CD4-positive, alpha-beta T cell (primary cell): ENCODE data around the gene TMEM19. TPM values are rescaled to one million over a fixed set of nuclear protein-coding genes. Genes with fewer than 3 reads are reported as not detected.

ENCODE experiments used
- ATAC-seq: fragments of 200-7000 bp; cut with Tn5 transposase; one replicate; pipeline ENCODE4 v1.10.0; 2022; ENCODE audit warnings: mild to moderate bottlenecking; ENCODE audit not compliant: poor library complexity
- CTCF ChIA-PET: fragments of 350-600 bp; sonication (Branson Sonifier 250); formaldehyde crosslinking; loops from one replicate; lab custom pipeline; 2021; ENCODE audit warnings: antibody characterized with exemption, inconsistent platforms; lab: Charles Lee
- POLR2A ChIA-PET: fragments of 350-600 bp; sonication (Branson Sonifier 250); formaldehyde crosslinking; loops from one replicate; lab custom pipeline; 2021; ENCODE audit warnings: antibody characterized with exemption, inconsistent platforms; lab: Charles Lee
- DNase-seq, 14 experiments: peaks; one replicate each; pipeline ENCODE4 v3.0.0-alpha.2; 2013 to 2020; ENCODE audit warnings: mixed read lengths in 2 of 14
- H3K27ac ChIP-seq, 2 donors: one replicate each; pipeline versions ENCODE4 v1.5.1 to v1.7.0; 2013; ENCODE audit warnings: low read length in 2 of 2, low read depth in 1 of 2, mild to moderate bottlenecking in 1 of 2
- H3K27me3 ChIP-seq, 2 experiments: 1 replicate in 1 of 2; 2 replicates in 1 of 2; pipeline versions ENCODE4 v1.6.1 to v1.7.0; 2013; ENCODE audit warnings: low read length in 2 of 2, control low read depth in 1 of 2, mild to moderate bottlenecking in 1 of 2, moderate library complexity in 1 of 2; ENCODE audit not compliant: insufficient read depth in 2 of 2, control insufficient read depth in 1 of 2
- H3K36me3 ChIP-seq: one replicate; pipeline ENCODE4 v1.6.1; 2013; ENCODE audit warnings: low read length, control low read depth; ENCODE audit not compliant: insufficient read depth
- H3K4me1 ChIP-seq: one replicate; pipeline ENCODE4 v1.6.1; 2013; ENCODE audit warnings: low read length, control low read depth; ENCODE audit not compliant: insufficient read depth
- H3K4me3 ChIP-seq: one replicate; pipeline ENCODE4 v1.5.1; 2013; ENCODE audit warnings: mild to moderate bottlenecking, low read length, moderate library complexity
- H3K9me3 ChIP-seq, 2 experiments: 1 replicate in 1 of 2; 2 replicates in 1 of 2; pipeline versions ENCODE4 v1.6.1 to v1.7.0; 2013; ENCODE audit warnings: low read length in 2 of 2, mild to moderate bottlenecking in 2 of 2, control low read depth in 1 of 2, moderate library complexity in 1 of 2; ENCODE audit not compliant: control insufficient read depth in 1 of 2, insufficient read depth in 1 of 2
- H3K27ac Mint-ChIP-seq: one replicate; pipeline ENCODE4 v1.8.0; 2020; ENCODE audit warnings: mixed read lengths
- H3K27me3 Mint-ChIP-seq: one replicate; pipeline ENCODE4 v1.8.0; 2021; ENCODE audit warnings: mixed read lengths
- H3K36me3 Mint-ChIP-seq: one replicate; pipeline ENCODE4 v1.8.0; 2021; ENCODE audit warnings: low read depth, mixed read lengths
- H3K4me1 Mint-ChIP-seq: one replicate; pipeline ENCODE4 v1.8.0; 2021; ENCODE audit warnings: low read depth, mixed read lengths
- H3K4me3 Mint-ChIP-seq: one replicate; pipeline ENCODE4 v1.8.0; 2020; ENCODE audit warnings: mild to moderate bottlenecking, mixed read lengths
- H3K9me3 Mint-ChIP-seq: one replicate; pipeline ENCODE4 v1.8.0; 2020; ENCODE audit warnings: mixed read lengths
- intact Hi-C, 2 experiments: fragments of 100-400 bp; cut with DNase I in 1 of 2; cut with micrococcal nuclease in 1 of 2; formaldehyde crosslinking; loops; one replicate each; pipeline versions ENCODE4 v1.15.1 to v1.9.0; 2023 to 2025; cut with DNase I, micrococcal nuclease
- total RNA-seq, 174 experiments: library from RNA in 2 of 174; stranded (reverse) in 2 of 174; gene quantifications; one replicate each; pipeline ENCODE4 v1.2.3 and lab custom pipeline; 2021 to 2026
- TF ChIP-seq, protein P1 (sequence below): fragments of 200-600 bp; IDR thresholded peaks from one replicate; pipeline ENCODE4 v1.8.0; 2022; ENCODE audit warnings: antibody characterized with exemption, mild to moderate bottlenecking

The TMEM19 gene
- total RNA-seq, 2 experiments from 2014 or later, result 8.9 to 11.6 TPM

DNA sequence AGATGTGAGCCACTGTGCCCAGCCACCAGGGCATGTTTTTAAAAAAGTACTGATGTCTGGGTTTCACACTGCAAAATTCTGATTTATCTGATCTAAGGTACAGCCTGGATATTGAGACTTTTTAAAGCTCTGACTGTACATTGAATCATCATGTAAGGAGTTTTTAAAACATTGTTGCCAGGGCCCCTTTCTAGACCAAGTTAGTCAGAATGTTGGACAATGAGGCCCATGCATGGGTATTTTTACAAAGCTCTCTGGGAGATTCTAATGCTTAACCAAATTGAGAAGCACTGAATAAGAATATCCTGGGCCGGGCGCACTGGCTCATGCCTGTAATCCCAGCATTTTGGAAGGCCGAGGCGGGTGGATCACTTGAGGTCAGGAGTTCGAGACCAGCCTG lies 16.7 kb downstream of the TMEM19 start:
- intact Hi-C loops, result no loop called here
- Histone ChIP-seq H3K27ac (no peak overlapping the region), H3K4me1 (peaks cover 3% of the 10 kb centered on the region), H3K4me3 (no peak overlapping the region), H3K9me3 (no peaks in the 10 kb centered on the region), H3K27me3 (no peaks in the 10 kb centered on the region), H3K36me3 (peaks cover 19% of the 10 kb centered on the region)
- DNase-seq (no peak), ATAC-seq (no peak)
- Mint-ChIP-seq H3K9me3 (no peaks in the 10 kb centered on the region), H3K27me3 (no peaks in the 10 kb centered on the region), H3K36me3 (peaks cover 58% of the 10 kb centered on the region), H3K27ac (no peak overlapping the region), H3K4me3 (no peak overlapping the region), H3K4me1 (no peaks in the 10 kb centered on the region)
- CTCF ChIA-PET, result no interaction called here
- POLR2A ChIA-PET, result interaction anchor here (1.9 kb wide), 1 partner anchor 39 kb away, joined by 6 read pairs; the partner anchor contains the start of genes THAP2 and ZFC3H1
- TF ChIP-seq, protein P1, sequence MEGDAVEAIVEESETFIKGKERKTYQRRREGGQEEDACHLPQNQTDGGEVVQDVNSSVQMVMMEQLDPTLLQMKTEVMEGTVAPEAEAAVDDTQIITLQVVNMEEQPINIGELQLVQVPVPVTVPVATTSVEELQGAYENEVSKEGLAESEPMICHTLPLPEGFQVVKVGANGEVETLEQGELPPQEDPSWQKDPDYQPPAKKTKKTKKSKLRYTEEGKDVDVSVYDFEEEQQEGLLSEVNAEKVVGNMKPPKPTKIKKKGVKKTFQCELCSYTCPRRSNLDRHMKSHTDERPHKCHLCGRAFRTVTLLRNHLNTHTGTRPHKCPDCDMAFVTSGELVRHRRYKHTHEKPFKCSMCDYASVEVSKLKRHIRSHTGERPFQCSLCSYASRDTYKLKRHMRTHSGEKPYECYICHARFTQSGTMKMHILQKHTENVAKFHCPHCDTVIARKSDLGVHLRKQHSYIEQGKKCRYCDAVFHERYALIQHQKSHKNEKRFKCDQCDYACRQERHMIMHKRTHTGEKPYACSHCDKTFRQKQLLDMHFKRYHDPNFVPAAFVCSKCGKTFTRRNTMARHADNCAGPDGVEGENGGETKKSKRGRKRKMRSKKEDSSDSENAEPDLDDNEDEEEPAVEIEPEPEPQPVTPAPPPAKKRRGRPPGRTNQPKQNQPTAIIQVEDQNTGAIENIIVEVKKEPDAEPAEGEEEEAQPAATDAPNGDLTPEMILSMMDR, result no peak

DNA sequence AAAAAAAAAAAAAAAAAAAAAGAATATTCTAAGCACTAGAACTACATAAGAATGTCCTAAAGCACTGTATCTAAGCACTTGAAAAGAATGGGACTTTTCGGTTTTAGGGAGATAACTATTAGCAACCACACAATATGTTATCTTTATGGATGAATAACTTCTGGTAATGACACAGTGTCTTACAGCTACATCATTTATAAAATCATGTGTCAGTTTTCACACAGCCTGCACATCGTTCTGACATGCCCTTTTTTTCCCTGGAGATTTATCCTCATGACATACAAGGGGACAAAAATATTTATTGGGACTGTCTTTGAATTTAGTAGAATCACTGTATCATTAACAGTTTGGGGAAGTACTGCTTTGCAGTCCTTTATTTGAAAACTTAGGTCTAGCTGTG lies 17.3 kb downstream of the TMEM19 start:
- no peak for ATAC-seq
- POLR2A ChIA-PET, result interaction anchor here (1.9 kb wide), 1 partner anchor 40 kb away, joined by 6 read pairs; the partner anchor contains the start of genes THAP2 and ZFC3H1
- no peak overlapping the region for H3K4me3 ChIP-seq

DNA sequence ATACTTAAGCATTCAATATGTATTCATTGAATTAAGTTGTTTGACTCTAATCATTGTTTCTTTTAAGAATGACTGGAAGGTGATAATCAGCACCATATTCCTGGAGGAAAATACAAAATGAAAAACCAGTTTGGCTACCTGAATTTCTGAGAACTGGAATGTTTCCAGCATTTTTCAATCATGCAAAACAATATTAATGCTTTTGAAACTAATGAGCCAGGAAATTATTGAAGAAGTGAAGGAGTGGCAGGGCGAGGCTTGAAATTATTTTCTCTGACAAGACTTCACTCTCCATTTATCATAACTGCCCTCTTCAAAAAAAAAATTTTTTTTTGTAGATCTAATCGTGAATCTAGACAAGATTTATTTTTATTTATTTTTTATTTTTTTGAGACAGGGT lies 19.0 kb downstream of the TMEM19 start:
- ChIA-PET POLR2A (no interaction called here), CTCF (no interaction called here)
- H3K4me1 Mint-ChIP-seq, result peaks cover 6% of the 10 kb centered on the region
- intact Hi-C loops, result no loop called here
- peaks cover 2% of the 10 kb centered on the region for H3K36me3 ChIP-seq
- DNase-seq (no peak), ATAC-seq (no peak)
- H3K4me3 Mint-ChIP-seq, result no peak overlapping the region
- H3K27ac Mint-ChIP-seq, result no peak overlapping the region
- H3K9me3 Mint-ChIP-seq, result peaks cover 2% of the 10 kb centered on the region
- no peaks in the 10 kb centered on the region for H3K27me3 ChIP-seq
- H3K4me3 ChIP-seq, result no peak overlapping the region
- H3K4me1 ChIP-seq, result peaks cover 8% of the 10 kb centered on the region
- H3K36me3 Mint-ChIP-seq, result peaks cover 45% of the 10 kb centered on the region
- TF ChIP-seq, protein P1, result no peak
- no peaks in the 10 kb centered on the region for H3K27me3 Mint-ChIP-seq
- H3K9me3 ChIP-seq, result no peaks in the 10 kb centered on the region
- no peak overlapping the region for H3K27ac ChIP-seq

More for the DNA sequence above, 17.3 kb downstream of the TMEM19 start:
- Histone ChIP-seq H3K36me3 (peaks cover 15% of the 10 kb centered on the region), H3K4me1 (peaks cover 8% of the 10 kb centered on the region), H3K9me3 (no peaks in the 10 kb centered on the region), H3K27me3 (no peaks in the 10 kb centered on the region), H3K27ac (no peak overlapping the region)
- H3K4me1 Mint-ChIP-seq, result peaks cover 4% of the 10 kb centered on the region
- H3K4me3 Mint-ChIP-seq, result no peak overlapping the region
- TF ChIP-seq, protein P1, result no peak
- H3K27ac Mint-ChIP-seq, result no peak overlapping the region
- no peaks in the 10 kb centered on the region for H3K9me3 Mint-ChIP-seq
- intact Hi-C loops, result no loop called here
- no peak for DNase-seq
- no peaks in the 10 kb centered on the region for H3K27me3 Mint-ChIP-seq
- peaks cover 55% of the 10 kb centered on the region for H3K36me3 Mint-ChIP-seq
- CTCF ChIA-PET, result interaction anchor here (1.3 kb wide), 1 partner anchor 33 kb away, joined by 3 read pairs; no protein-coding TSS in a partner anchor
